ENCODE results near the gene DSTYK. TPM values are rescaled to one million over a fixed set of nuclear protein-coding genes. Genes with fewer than 3 reads are reported as not detected.

The DSTYK gene
- total RNA-seq, 4 donors from 2014 or later, result 7.9 to 26.9 (median 14.4) TPM

DNA sequence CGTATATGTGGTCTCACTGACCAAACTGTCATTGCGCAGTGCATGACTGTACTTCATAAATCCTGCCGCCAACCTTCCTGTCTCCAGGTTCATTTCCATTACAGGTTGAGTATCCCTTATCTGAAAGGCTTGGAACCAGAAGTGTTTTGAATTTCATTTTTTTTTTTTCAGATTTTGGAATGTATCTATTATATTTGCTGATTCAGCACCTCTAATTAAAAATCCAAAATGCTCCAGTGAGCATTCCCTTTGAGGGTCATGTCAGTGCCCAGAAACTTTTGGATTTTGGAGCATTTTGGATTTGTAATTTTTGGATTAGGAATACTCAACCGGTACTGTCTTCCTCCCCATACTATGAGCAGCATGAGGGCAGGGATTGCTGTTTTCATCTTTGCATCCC, 59.0 kb downstream of the DSTYK start:
- no peak for DNase-seq
- TF ChIP-seq, protein P1, sequence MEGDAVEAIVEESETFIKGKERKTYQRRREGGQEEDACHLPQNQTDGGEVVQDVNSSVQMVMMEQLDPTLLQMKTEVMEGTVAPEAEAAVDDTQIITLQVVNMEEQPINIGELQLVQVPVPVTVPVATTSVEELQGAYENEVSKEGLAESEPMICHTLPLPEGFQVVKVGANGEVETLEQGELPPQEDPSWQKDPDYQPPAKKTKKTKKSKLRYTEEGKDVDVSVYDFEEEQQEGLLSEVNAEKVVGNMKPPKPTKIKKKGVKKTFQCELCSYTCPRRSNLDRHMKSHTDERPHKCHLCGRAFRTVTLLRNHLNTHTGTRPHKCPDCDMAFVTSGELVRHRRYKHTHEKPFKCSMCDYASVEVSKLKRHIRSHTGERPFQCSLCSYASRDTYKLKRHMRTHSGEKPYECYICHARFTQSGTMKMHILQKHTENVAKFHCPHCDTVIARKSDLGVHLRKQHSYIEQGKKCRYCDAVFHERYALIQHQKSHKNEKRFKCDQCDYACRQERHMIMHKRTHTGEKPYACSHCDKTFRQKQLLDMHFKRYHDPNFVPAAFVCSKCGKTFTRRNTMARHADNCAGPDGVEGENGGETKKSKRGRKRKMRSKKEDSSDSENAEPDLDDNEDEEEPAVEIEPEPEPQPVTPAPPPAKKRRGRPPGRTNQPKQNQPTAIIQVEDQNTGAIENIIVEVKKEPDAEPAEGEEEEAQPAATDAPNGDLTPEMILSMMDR (IDR thresholded peaks at IDR 0.05), result no peak
- TF ChIP-seq POLR2A (IDR thresholded peaks at IDR 0.05), result no peak
- intact Hi-C loops (cut with DNase I; ENCODE audit: low total_unique reads), result no loop called here
- no peaks in the 10 kb centered on the region for H3K36me3 ChIP-seq
- no peak overlapping the region for H3K4me3 ChIP-seq
- no peaks in the 10 kb centered on the region for H3K9me3 ChIP-seq
- H3K27ac ChIP-seq, result no peak overlapping the region
- H3K4me1 ChIP-seq, result no peaks in the 10 kb centered on the region
- no peaks in the 10 kb centered on the region for H3K27me3 ChIP-seq

DNA sequence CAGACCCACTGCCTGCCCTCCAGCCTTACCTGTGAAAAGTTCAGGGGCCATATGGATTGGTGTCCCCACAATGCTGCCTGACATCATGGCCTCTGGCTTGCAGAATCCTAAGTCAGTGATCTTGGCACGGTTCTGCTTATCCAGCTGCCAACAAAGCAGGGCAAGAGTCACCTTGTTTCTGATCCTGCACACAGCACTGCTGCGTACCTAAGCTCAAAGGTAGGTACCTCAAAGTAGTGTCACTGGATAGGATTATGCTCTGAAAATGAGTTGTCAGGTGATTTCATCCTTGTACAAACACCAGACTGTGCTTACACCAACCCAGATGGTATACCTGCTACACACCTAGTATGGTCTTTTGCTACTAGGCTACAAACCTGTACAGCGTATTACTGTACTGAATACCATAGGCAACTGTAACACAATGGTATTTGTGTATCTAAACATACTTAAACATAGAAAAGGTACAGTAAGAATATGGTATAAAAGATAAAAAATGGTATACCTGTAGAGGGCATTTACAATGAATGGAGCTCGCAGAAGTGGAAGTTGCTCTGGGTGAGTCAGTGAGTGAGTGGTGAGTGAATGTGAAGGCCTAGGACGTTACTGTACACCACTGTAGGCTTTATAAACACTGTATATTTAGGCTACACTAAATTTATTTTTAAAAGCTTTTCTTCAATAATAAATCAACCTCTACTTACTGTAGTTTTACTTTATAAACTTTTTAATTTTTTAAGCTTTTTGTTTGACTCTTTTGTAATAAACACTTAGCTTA, 60.7 kb downstream of the DSTYK start:
- no peak for TF ChIP-seq POLR2A (IDR thresholded peaks at IDR 0.05)
- TF ChIP-seq, protein P1 (IDR thresholded peaks at IDR 0.05), result no peak
- no peaks in the 10 kb centered on the region for H3K27me3 ChIP-seq
- H3K36me3 ChIP-seq, result no peaks in the 10 kb centered on the region
- no peaks in the 10 kb centered on the region for H3K4me1 ChIP-seq
- intact Hi-C loops (cut with DNase I; ENCODE audit: low total_unique reads), result no loop called here
- no peak overlapping the region for H3K27ac ChIP-seq
- H3K4me3 ChIP-seq, result no peak overlapping the region
- H3K9me3 ChIP-seq, result no peaks in the 10 kb centered on the region
- no peak for DNase-seq

DNA sequence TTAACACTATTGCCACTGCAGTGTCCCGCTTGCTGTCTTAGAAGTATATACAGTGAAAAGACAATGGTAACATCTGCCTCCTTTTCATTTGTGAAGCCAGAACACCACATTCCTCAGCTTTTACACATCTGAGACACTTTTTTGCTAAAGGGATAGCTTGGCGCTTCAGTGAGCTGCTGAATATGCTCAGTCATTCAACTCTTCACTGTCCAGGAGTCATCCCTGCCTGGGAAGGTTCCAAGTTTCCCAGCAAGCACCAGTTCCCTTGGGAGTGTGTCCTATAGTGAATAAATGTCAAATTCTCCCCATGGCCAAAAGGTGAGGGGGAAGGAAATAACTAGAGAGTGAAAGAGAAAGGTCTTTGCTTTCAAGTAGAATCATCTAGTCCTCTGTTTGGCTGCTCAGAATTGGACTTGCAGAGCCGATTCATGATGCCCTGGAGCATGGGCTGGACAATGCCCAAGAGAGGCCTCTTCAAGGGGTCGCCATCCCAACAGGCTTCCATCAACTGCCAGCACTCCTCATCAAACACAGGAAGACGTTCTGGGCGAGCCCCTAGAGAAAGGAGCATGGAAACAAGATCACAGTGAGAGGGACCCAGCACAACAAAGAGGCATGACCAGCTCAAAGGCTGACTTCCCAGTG, 64.2 kb downstream of the DSTYK start:
- no peaks in the 10 kb centered on the region for H3K36me3 ChIP-seq
- no peak for DNase-seq
- no peaks in the 10 kb centered on the region for H3K4me1 ChIP-seq
- H3K27ac ChIP-seq, result no peak overlapping the region
- no peak for TF ChIP-seq POLR2A (IDR thresholded peaks at IDR 0.05)
- TF ChIP-seq, protein P1 (IDR thresholded peaks at IDR 0.05), result no peak
- H3K27me3 ChIP-seq, result no peaks in the 10 kb centered on the region
- intact Hi-C loops (cut with DNase I; ENCODE audit: low total_unique reads), result no loop called here
- H3K4me3 ChIP-seq, result no peak overlapping the region
- H3K9me3 ChIP-seq, result no peaks in the 10 kb centered on the region

DNA sequence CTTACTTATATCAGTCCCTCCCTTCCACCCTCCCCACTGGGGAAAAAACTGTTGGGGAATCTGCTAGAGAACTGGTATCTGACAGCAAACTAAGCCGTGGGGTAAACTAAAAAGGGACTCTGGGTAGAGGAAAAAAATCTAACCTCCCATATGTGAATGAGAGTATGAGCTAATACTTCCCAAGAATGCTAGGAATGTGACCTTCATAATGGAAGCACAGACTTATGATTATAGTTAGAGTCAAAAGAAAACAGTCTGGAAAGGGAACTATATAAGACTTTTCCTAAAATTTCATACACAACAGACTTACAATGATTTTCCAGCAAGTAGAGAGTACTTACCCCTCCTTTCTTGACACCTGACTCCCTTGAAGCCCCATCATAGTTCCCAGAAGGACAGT, 66.8 kb downstream of the DSTYK start:
- intact Hi-C loops (cut with DNase I; ENCODE audit: low total_unique reads), result no loop called here
- H3K36me3 ChIP-seq, result no peaks in the 10 kb centered on the region
- H3K9me3 ChIP-seq, result no peaks in the 10 kb centered on the region
- TF ChIP-seq POLR2A (IDR thresholded peaks at IDR 0.05), result no peak
- TF ChIP-seq, protein P1 (IDR thresholded peaks at IDR 0.05), result no peak
- H3K27ac ChIP-seq, result peak overlapping the region in 1 of 2 donors; percentile 13
- H3K4me1 ChIP-seq, result no peaks in the 10 kb centered on the region
- no peaks in the 10 kb centered on the region for H3K27me3 ChIP-seq
- DNase-seq, result no peak
- no peak overlapping the region for H3K4me3 ChIP-seq

DNA sequence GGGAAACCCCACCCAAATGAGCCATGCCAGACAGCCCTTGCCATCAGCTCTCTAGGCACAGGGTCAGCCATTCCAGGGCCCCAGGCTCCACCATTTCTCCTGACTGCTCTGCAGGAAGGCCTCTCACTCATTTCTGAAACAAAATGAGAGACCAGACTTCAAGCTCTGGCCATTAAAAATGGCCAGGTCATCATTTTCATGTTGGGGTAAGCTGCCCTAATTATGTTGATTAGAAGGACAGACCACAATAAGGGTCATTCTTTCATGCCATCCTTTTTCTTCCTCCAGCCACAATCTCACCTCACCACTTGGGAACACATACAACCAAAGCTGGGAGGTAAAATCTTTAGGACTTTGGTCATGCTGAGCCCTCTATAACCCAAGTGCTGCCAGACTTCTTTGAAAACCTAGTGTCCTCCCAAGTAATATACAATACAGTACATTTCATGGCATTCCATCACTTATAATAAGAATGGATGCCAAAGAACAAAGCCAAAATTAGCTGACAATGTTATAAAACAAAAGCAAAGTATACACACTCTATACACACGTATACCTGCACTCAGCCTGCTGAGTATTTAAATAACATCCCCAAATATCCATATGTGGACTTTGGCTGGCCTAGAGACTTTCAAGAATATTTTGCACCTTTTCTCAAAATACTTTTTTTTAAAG, 67.3 kb downstream of the DSTYK start:
- no peaks in the 10 kb centered on the region for H3K27me3 ChIP-seq
- no peaks in the 10 kb centered on the region for H3K36me3 ChIP-seq
- intact Hi-C loops (cut with DNase I; ENCODE audit: low total_unique reads), result no loop called here
- H3K9me3 ChIP-seq, result no peaks in the 10 kb centered on the region
- no peak for DNase-seq
- TF ChIP-seq, protein P1 (IDR thresholded peaks at IDR 0.05), result no peak
- no peak for TF ChIP-seq POLR2A (IDR thresholded peaks at IDR 0.05)
- no peaks in the 10 kb centered on the region for H3K4me1 ChIP-seq
- no peak overlapping the region for H3K27ac ChIP-seq
- no peak overlapping the region for H3K4me3 ChIP-seq

Measured in uterus (tissue), 4 donors.